ENCODE results near the gene SLC26A6.

DNA sequence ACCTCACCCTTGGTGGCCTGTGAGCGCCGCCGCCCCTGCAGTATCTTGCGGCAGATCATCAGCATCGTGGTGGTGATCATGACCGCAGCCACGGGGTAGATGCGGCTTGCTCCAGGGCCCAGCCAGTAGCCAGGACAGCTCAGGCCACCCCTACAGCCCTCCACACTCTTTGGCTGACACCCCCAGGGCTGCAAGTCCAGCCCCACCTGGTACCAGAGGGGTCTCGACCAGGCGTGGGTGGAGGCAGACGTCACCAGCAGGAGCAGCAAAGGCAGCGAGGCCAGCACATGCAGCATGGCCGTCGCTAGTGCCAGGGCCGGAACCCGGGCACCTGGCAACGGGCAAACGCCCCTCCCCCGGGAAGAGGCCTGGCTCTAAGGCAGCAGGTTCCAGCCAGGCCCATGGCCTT lies 13.8 kb downstream of the SLC26A6 start, which contains the start of gene TMEM89:
- TF ChIP-seq, protein P1, sequence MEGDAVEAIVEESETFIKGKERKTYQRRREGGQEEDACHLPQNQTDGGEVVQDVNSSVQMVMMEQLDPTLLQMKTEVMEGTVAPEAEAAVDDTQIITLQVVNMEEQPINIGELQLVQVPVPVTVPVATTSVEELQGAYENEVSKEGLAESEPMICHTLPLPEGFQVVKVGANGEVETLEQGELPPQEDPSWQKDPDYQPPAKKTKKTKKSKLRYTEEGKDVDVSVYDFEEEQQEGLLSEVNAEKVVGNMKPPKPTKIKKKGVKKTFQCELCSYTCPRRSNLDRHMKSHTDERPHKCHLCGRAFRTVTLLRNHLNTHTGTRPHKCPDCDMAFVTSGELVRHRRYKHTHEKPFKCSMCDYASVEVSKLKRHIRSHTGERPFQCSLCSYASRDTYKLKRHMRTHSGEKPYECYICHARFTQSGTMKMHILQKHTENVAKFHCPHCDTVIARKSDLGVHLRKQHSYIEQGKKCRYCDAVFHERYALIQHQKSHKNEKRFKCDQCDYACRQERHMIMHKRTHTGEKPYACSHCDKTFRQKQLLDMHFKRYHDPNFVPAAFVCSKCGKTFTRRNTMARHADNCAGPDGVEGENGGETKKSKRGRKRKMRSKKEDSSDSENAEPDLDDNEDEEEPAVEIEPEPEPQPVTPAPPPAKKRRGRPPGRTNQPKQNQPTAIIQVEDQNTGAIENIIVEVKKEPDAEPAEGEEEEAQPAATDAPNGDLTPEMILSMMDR (IDR thresholded peaks at IDR 0.05) = no peak
- TF ChIP-seq EZH2 (IDR thresholded peaks at IDR 0.05; ENCODE audit: borderline replicate concordance, insufficient read depth, low read depth, low read length, poor library complexity, severe bottlenecking) = no peak

Measured in B cell (primary cell).